Measurements from ENCODE around the gene CNTNAP2. TPM values are rescaled to one million over a fixed set of nuclear protein-coding genes. Genes with fewer than 3 reads are reported as not detected.
"Not testable (repeated sequence)": the region's sequence is repeated elsewhere in the genome, so short reads cannot be mapped to it uniquely, and the experiment has no call there.

CNTNAP2 gene
- total and polyA plus RNA-seq, 8 donors = 0.94 to 42.5 (median 38.6) TPM

- intact Hi-C loops (cut with DNase I) = no loop called here
- Histone ChIP-seq H3K36me3 (no peaks in the 10 kb centered on the region), H3K9me3 (no peaks in the 10 kb centered on the region), H3K27ac (no peak overlapping the region), H3K4me3 (no peak overlapping the region), H3K4me1 (no peaks in the 10 kb centered on the region), H3K27me3 (no peaks in the 10 kb centered on the region)
- no peak for TF ChIP-seq CTCF (IDR thresholded peaks at IDR 0.05)
- ATAC-seq = no peak
- DNase-seq = peak in 1 of 4 donors; percentile 57
Observed at GRCh38 chr7:147731311-147731710, 1614.7 kb downstream of the CNTNAP2 start.

GRCh38 chr7:147737559-147738214, 1621.1 kb downstream of the CNTNAP2 start:
- ATAC-seq; intact Hi-C loops (cut with DNase I): not testable (repeated sequence)
- peaks cover 0 to 13% of the 10 kb centered on the region in 2 donors for H3K9me3 ChIP-seq

GRCh38 chr7:147742301-147742700, 1625.7 kb downstream of the CNTNAP2 start:
- ATAC-seq (no peak), DNase-seq (no peak)
- H3K4me1 ChIP-seq = no peaks in the 10 kb centered on the region
- intact Hi-C loops (cut with DNase I) = no loop called here
- H3K27me3 ChIP-seq = no peaks in the 10 kb centered on the region
- no peak for TF ChIP-seq CTCF (IDR thresholded peaks at IDR 0.05)
- no peak overlapping the region for H3K27ac ChIP-seq
- H3K4me3 ChIP-seq = no peak overlapping the region
- no peaks in the 10 kb centered on the region for H3K36me3 ChIP-seq
- H3K9me3 ChIP-seq = peaks cover 0 to 15% of the 10 kb centered on the region in 2 donors

More at GRCh38 chr7:147737559-147738214, 1621.1 kb downstream of the CNTNAP2 start:
- H3K27me3 ChIP-seq, H3K36me3 ChIP-seq, H3K27ac ChIP-seq, H3K4me3 ChIP-seq, H3K4me1 ChIP-seq: not testable (repeated sequence)
- peak in 1 of 4 donors; percentile 32 for DNase-seq

- ATAC-seq (no peak), DNase-seq (no peak)
- H3K27me3 ChIP-seq = no peaks in the 10 kb centered on the region
- intact Hi-C loops (cut with DNase I) = no loop called here
- H3K36me3 ChIP-seq = no peaks in the 10 kb centered on the region
- TF ChIP-seq CTCF (IDR thresholded peaks at IDR 0.05) = no peak
- H3K27ac ChIP-seq = no peak overlapping the region
- H3K4me3 ChIP-seq = no peak overlapping the region
- H3K9me3 ChIP-seq = no peaks in the 10 kb centered on the region
- no peaks in the 10 kb centered on the region for H3K4me1 ChIP-seq
Observed at GRCh38 chr7:147756300-147756699, 1639.7 kb downstream of the CNTNAP2 start.

GRCh38 chr7:147759327-147759943, 1642.8 kb downstream of the CNTNAP2 start:
- no peak overlapping the region for H3K27ac ChIP-seq
- H3K27me3 ChIP-seq = no peaks in the 10 kb centered on the region
- ATAC-seq (no peak), DNase-seq (no peak)
- H3K4me1 ChIP-seq = no peaks in the 10 kb centered on the region
- no peak for TF ChIP-seq CTCF (IDR thresholded peaks at IDR 0.05)
- H3K36me3 ChIP-seq = no peaks in the 10 kb centered on the region
- intact Hi-C loops (cut with DNase I) = no loop called here
- H3K4me3 ChIP-seq = no peak overlapping the region
- no peaks in the 10 kb centered on the region for H3K9me3 ChIP-seq

Measured in left lung (tissue), 10 donors.